ENCODE measurements around the gene ANO7. TPM values are rescaled to one million over a fixed set of nuclear protein-coding genes. Genes with fewer than 3 reads are reported as not detected.

The ANO7 gene
- polyA plus RNA-seq, 1 of the 3 experiments (the other 2 are of a cell fraction): 0.81 TPM

GRCh38 chr2:241200822-241201395 lies 12.4 kb downstream of the ANO7 start:
- WGBS (ENCODE audit: low lambda C conversion rate): 85% methylated on average over 19 of the region's 21 CpGs
- no peaks in the 10 kb centered on the region for H3K9me2 ChIP-seq
- H3K9me3 ChIP-seq: no peaks in the 10 kb centered on the region
- H3K27me3 ChIP-seq (ENCODE audit: insufficient read depth): no peaks in the 10 kb centered on the region
- no peak overlapping the region for H3K9ac ChIP-seq
- no peaks in the 10 kb centered on the region for H3K79me2 ChIP-seq (ENCODE audit: insufficient read depth)
- H3K27ac ChIP-seq (ENCODE audit: low read depth in 2 of 2, low read length in 1 of 2): no peak overlapping the region
- H3F3A ChIP-seq (replicated peaks; ENCODE audit: insufficient read depth): no peaks in the 10 kb centered on the region
- H4K20me1 ChIP-seq (ENCODE audit: insufficient read depth): no peaks in the 10 kb centered on the region
- no peak overlapping the region for H2AFZ ChIP-seq (ENCODE audit: low read depth)
- no peak overlapping the region for H3K4me3 ChIP-seq (ENCODE audit: low read depth in 2 of 2, low read length in 1 of 2)
- ChIA-PET CTCF (no interaction called here), POLR2A (no interaction called here)
- TF ChIP-seq IRF3 (IDR thresholded peaks at IDR 0.05; ENCODE audit: low read depth, low read length) (no peak), MXI1 (IDR thresholded peaks at IDR 0.05; ENCODE audit: low read depth, low read length) (no peak), TEAD4 (IDR thresholded peaks at IDR 0.05; ENCODE audit: borderline replicate concordance, insufficient read depth) (no peak), RFX5 (IDR thresholded peaks at IDR 0.05; ENCODE audit: low read length) (no peak), MAX (IDR thresholded peaks at IDR 0.05; ENCODE audit: low read depth) (no peak)
- no peak overlapping the region for H3K4me2 ChIP-seq
- no peaks in the 10 kb centered on the region; a peak in 1 of 4 replicates for H3K4me1 ChIP-seq (ENCODE audit: control insufficient read depth in 1 of 2, insufficient read depth in 2 of 2, low read depth in 1 of 2, low read length in 1 of 2)
- no peak for DNase-seq
- no peaks in the 10 kb centered on the region for H3K36me3 ChIP-seq (replicated peaks in 1 of 2; ENCODE audit: control insufficient read depth in 1 of 2, insufficient read depth in 2 of 2, low read length in 1 of 2)

GRCh38 chr2:241201445-241202267 lies 13.2 kb downstream of the ANO7 start:
- CTCF ChIA-PET: no interaction called here

More at GRCh38 chr2:241201445-241202267, 13.2 kb downstream of the ANO7 start:
- Histone ChIP-seq H3K4me3 (ENCODE audit: low read depth in 2 of 2, low read length in 1 of 2) (no peak overlapping the region), H3K27me3 (ENCODE audit: insufficient read depth) (no peaks in the 10 kb centered on the region), H4K20me1 (ENCODE audit: insufficient read depth) (no peaks in the 10 kb centered on the region), H3K36me3 (replicated peaks in 1 of 2; ENCODE audit: control insufficient read depth in 1 of 2, insufficient read depth in 2 of 2, low read length in 1 of 2) (no peaks in the 10 kb centered on the region), H3K4me2 (no peak overlapping the region), H3F3A (replicated peaks; ENCODE audit: insufficient read depth) (no peaks in the 10 kb centered on the region), H3K4me1 (ENCODE audit: control insufficient read depth in 1 of 2, insufficient read depth in 2 of 2, low read depth in 1 of 2, low read length in 1 of 2) (no peaks in the 10 kb centered on the region; a peak in 1 of 4 replicates), H3K79me2 (ENCODE audit: insufficient read depth) (no peaks in the 10 kb centered on the region), H3K9ac (no peak overlapping the region), H3K27ac (ENCODE audit: low read depth in 2 of 2, low read length in 1 of 2) (no peak overlapping the region), H3K9me3 (no peaks in the 10 kb centered on the region), H3K9me2 (no peaks in the 10 kb centered on the region), H2AFZ (ENCODE audit: low read depth) (no peak overlapping the region)
- POLR2A ChIA-PET: no interaction called here
- WGBS (ENCODE audit: low lambda C conversion rate): 69% methylated on average over 9 of the region's 24 CpGs
- no peak for TF ChIP-seq GABPA (IDR thresholded peaks at IDR 0.05; ENCODE audit: low read depth)
- no peak for TF ChIP-seq FOSL2 (IDR thresholded peaks at IDR 0.05; ENCODE audit: borderline replicate concordance, low read depth)
- TF ChIP-seq CTCF (IDR thresholded peaks at IDR 0.05): no peak
- TF ChIP-seq ZBTB33 (IDR thresholded peaks at IDR 0.05; ENCODE audit: borderline replicate concordance, low read depth): no peak
- no peak for TF ChIP-seq TCF12 (IDR thresholded peaks at IDR 0.05)
- no peak for TF ChIP-seq USF2 (IDR thresholded peaks at IDR 0.05; ENCODE audit: borderline replicate concordance, low read depth, low read length)
- DNase-seq: no peak

Measured in SK-N-SH (cell line).